GM18505 (cell line): ENCODE measurements around the gene MYF6.

ENCODE experiments used
- ATAC-seq: cut with Tn5 transposase; IDR thresholded peaks from one replicate; pipeline ENCODE4 v1.9.1; 2021; ENCODE audit not compliant: unreplicated experiment
- POLR2A ChIP-seq: IDR thresholded peaks from 4 replicates; pipeline ENCODE4 v1.6.1; 2011; ENCODE audit warnings: borderline replicate concordance; ENCODE audit not compliant: insufficient read depth, insufficient read length; ENCODE audit errors: extremely low read depth

The MYF6 gene

DNA sequence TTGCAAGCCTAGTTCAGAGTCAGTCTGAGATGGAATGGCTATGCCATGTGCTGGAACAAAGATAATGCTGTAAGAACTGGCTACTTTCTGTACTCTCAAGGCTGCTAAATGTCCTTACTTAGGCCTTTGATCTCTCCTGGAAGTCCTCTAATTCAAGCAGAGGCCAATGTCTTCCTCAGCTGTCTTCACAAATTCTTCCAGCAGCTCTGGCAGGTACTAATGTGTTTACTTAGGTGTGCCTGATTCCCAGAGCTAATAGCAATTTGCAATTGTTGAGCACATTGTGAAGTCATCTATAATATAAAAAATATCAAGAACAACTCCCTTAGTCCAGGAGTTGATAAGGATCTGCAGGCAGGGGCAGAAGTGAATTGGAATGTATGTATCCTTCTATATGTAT lies 5.4 kb downstream of the MYF6 start:
- no peak for TF ChIP-seq POLR2A
- ATAC-seq: no peak

DNA sequence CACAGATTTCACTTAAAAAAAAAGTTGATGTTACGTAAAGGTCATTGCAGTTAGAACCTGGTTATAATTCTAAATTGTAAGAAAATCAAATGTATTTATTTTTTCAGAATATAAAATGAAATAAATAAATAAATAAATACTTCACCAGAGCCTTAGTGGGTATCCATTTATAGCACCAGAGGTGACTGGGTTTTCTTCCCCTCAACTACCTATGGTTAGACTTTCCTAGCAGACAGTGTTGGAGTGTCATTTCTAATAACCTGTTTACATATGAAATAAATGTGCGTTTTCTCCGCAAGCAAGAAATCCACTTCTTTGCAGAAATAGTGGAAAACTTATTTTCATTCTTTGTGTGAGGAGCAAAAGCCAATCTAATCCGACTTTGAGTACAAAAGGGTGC lies 6.0 kb downstream of the MYF6 start:
- no peak for TF ChIP-seq POLR2A
- no peak for ATAC-seq

DNA sequence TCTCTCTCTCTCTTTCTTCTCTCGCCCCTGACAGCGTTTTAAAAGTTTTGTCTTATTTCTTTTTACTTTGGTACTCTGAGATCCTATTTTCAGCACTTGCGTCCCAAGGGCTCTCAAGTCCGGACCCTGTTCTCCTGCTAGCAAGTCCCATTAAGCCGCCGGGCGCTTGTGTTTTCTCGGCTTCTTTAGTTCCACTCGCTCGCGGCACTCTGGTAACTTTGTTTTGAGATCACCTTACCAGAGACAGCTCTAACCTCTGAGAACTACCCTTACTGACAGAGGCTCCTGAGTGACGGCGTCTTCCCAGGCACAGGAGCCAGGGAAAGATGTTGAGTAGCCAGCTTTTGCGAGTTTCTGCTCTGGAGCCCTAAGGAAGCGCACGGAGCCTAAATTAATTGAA lies 6.6 kb downstream of the MYF6 start:
- no peak for TF ChIP-seq POLR2A
- ATAC-seq: no peak

DNA sequence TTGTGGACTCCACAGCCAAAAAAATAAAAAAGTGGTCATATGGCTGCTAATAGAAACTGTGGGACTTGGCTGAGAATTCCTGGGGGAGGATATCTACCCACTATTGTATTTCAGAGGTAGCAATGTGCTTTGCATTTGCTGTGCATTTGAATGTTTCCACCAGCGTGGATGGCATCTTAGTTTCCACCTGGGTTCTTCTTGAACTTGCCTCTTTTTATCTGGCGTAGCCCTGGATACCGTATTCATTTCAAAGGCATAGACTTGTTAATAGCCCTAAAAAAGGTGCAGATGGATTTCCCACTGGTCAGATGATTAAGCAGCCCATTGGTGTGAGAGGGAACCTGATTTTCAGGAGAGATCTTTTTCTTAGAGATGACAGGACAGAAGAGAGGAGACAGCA lies 7.4 kb downstream of the MYF6 start:
- TF ChIP-seq POLR2A: no peak
- no peak for ATAC-seq

DNA sequence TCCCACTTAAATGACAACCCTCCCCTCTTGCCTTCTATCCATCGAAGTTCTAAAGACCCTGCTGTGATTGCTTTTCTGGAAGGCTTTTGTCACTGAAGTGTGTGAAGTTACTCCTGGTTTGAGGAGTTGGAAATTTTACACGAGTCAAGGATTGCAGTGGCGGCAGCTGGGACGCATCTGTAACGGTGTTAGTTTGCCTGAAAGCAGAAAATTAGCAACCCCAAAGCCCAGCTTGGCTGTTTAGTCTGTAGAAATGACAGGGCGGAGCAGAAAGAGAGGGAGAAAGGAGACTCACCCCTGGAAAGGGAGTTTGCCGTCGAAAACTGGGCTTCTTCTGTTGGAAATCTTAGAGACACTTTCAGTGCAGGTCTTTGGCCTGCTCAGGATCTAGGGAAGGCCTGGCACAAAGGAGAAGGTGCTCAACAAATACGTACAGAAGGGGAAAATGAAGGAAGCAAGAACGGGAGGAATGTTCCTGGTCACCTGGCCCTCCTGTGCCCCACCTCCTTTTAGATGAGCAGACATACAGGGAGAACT lies 8.3 kb downstream of the MYF6 start:
- TF ChIP-seq POLR2A: no peak
- no peak for ATAC-seq

DNA sequence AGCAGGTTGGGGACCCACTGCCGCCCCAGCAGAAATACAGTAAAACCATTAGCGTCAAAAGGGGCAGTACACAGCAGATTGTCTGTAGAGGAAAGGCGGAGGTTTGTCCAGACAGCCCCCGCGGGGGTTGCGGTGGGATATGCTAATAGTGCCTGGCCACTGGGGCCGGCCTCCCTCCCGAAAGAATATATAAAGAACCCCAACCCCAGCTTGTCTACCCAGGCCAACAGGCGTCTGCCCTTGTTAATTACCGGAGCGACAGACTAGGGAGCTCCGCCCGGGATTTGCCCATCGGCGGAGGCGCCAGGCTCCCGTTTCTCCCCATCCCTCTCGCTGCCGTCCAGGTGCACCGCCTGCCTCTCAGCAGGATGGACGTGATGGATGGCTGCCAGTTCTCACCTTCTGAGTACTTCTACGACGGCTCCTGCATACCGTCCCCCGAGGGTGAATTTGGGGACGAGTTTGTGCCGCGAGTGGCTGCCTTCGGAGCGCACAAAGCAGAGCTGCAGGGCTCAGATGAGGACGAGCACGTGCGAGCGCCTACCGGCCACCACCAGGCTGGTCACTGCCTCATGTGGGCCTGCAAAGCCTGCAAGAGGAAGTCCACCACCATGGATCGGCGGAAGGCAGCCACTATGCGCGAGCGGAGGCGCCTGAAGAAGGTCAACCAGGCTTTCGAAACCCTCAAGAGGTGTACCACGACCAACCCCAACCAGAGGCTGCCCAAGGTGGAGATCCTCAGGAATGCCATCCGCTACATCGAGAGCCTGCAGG lies 9.4 kb downstream of the MYF6 start, which contains the start of gene MYF5:
Gene MYF5 (plus strand): TSS at position 217 of the 774 bp plus-strand sequence. CDS start 152 bp downstream, at position 369.
- ATAC-seq: no peak
- no peak for TF ChIP-seq POLR2A

DNA sequence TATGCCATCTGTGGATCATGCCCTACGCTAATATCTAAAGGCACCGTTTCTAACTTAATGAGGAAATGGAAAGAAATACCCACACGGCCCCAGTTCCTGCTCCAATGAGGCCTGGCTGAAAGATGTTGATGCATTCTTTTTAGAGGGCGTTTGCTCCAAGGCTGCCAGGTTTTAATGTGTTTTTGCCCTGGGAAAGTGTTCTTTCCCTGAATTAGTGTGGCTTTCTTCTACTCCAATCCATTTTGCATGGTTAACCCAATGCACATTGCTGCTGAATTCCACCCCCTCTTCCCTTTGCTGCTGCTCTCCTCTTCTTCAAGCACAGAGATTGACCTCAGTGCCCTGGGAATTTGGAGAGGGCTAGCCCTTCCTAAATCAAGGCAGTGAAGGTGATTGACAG lies 10.4 kb downstream of the MYF6 start:
- ATAC-seq: no peak
- no peak for TF ChIP-seq POLR2A

DNA sequence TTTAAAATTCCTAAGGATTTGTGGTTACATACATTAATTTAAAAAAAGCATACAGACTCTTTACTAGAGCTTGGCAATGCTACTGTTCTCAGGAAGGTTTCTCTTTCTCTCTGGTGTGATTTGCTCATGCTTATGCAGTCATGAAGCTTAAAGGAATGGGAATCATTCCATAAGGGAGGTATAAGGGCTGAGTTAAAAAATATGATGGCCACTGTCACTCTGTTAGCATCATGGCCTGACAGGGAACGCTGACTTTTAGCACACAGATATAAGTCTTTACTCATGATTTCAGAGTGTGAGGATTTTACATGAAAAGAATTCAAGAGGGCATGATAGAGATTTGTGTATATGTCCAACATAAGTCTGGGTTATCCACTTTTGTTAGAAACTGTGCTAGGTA lies 13.1 kb downstream of the MYF6 start:
- TF ChIP-seq POLR2A: no peak
- ATAC-seq: no peak

DNA sequence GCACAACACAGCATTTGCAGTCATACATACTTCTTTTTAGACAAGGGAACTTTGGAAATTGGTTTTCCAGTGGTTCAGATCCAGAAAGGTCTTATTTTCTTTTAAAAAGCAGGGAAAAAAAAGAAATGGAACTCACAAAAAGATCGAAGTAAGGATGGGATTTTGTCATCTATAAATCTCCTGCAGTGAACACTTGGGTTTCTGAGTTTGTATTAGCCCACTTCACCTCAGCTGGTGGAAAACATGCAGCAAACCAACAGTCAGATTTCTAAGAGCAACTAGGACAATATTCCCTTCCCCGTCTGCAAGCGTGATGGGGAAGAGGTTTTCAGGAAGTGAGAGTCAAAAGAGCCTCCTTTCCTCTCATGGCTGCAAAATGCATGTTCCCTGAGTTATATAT lies 13.9 kb downstream of the MYF6 start:
- TF ChIP-seq POLR2A: no peak
- no peak for ATAC-seq

DNA sequence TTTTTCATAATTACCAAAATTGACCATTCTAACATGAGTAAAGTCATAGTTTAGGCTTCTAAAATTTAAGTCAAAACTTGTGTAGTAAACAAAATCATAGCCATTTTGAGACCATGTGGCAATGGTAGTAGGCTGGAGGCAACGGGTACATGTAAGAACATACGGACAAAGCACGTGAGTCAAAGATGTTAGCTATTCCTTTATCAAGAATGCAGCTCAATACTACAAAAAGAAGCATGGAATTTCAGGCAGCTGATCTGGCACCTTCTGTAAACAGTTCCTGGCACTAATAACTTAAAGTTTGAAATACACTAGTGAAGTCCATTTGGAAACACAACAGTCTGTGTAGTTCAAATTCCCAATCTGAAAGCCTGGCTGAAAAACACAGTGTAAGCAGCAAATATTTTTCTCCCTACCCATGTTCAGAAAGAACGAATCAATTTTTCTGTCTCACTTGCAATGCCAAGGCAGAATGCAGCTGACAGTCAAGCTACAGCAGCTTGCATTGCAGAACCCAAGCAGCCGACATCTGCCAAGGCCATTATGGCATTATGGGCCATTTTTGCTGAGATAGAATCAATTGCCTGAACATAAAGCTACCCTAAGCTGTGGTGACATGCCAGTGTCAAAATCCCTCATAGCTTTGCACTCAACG lies 38.5 kb downstream of the MYF6 start:
- ATAC-seq: no peak
- no peak for TF ChIP-seq POLR2A

DNA sequence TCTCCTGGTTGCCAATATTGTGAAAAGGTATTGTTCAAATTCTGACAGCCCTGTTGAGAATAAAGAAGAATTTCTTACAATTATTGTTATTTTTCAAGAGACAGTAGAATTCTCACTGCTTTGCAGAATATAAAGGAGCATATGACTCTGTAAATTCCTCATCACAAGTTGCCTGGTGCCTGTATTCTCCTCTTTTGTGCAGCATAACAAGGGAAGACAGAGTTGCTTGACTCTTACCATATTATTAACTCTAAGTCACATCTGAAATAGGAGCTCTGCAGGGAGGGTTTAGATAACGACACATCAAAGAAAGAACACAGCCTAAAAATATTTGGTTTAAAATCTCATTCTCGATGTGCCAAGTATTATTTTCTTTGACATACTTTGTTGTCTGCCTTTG lies 40.4 kb downstream of the MYF6 start:
- no peak for ATAC-seq
- TF ChIP-seq POLR2A: no peak

DNA sequence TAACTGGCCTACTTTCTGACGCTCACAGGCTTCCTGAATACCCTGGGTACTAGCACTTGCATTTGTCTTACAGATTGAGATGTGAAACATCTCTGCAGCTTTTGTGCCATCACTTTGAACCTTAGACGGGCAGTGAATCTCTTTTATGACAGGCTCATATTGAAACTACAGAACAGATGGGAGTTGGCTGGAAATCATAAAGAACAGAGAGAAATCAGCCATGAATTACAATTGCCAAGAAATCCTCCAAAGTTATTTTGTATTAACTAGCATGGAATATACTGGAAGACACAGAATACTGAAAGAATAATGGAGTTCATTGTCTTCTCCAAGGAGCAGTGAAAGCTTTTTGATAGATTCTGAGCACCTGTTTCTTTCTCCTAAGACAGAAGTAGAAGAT lies 42.0 kb downstream of the MYF6 start:
- ATAC-seq: no peak
- TF ChIP-seq POLR2A: no peak

DNA sequence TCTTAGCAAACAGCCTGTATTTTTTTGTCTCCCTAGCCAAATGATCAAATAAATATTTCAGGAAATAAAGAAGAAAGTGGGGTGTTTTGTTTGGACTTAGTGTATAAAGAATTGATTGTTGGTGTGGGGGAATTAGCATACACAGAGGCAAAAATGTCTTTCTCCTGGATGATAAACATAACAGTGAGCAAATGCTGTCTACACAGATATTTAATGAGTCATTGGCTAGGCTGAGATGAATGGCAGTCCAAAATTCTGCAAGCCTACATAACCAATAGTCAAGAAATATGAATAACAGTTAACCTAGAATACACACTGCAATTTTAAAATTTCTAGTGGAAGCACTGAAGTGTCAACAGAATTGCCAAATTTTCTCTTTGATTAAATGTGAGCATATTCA lies 45.0 kb downstream of the MYF6 start:
- no peak for ATAC-seq

DNA sequence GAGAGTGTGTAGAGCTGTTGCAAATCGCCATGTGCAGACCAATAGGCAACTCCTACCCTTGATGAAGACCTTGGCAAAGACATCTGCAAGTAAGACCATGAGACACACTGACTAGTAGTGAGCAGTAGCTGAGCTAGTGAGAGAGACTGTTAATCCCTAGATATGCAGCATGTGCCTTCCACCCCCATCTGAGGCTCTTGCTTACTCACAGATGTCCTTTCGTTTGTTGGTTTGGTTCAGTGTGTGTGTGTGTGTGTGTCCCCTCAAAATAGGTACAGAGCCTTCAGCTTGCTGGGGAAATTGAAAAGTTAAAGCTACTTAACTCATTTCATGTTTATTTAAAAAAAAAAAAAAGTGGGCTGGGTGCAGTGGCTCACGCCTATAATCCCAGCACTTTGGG lies 46.8 kb downstream of the MYF6 start:
- ATAC-seq: no peak
- TF ChIP-seq POLR2A: no peak

More for the DNA sequence above, 45.0 kb downstream of the MYF6 start:
- no peak for TF ChIP-seq POLR2A
